NCI-H2196 treated with DMSO at 0.1 percent for 48 hours (cell line): ENCODE data around the gene GATD1.

Experiments
- DNase-seq: peaks from one replicate; lab custom pipeline; 2025; ENCODE audit not compliant: unreplicated experiment; lab: John Stamatoyannopoulos, UW

The GATD1 gene

GRCh38 chr11:782264-783174 lies 5.2 kb upstream of the GATD1 start:
- DNase-seq, result no peak

- DNase-seq, result no peak
Observed at GRCh38 chr11:779955-780532, 2.8 kb upstream of the GATD1 start.

- DNase-seq, result no peak
Observed at GRCh38 chr11:778976-779954, 2.0 kb upstream of the GATD1 start.

GRCh38 chr11:776561-777287 lies 563 bp downstream of the GATD1 start:
- DNase-seq, result no peak

GRCh38 chr11:776263-776560 lies 1.1 kb downstream of the GATD1 start:
- no peak for DNase-seq

GRCh38 chr11:774873-775592 lies 2.3 kb downstream of the GATD1 start:
- DNase-seq, result no peak

GRCh38 chr11:773830-774229 lies 3.5 kb downstream of the GATD1 start:
- DNase-seq, result no peak

- DNase-seq, result no peak
Observed at GRCh38 chr11:773425-773824, 3.9 kb downstream of the GATD1 start.

- no peak for DNase-seq
Observed at GRCh38 chr11:772429-773390, 4.6 kb downstream of the GATD1 start.

GRCh38 chr11:771617-772204 lies 5.6 kb downstream of the GATD1 start:
- no peak for DNase-seq

- DNase-seq, result no peak
Observed at GRCh38 chr11:770642-771616, 6.4 kb downstream of the GATD1 start.

GRCh38 chr11:769887-770641 lies 7.2 kb downstream of the GATD1 start:
- no peak for DNase-seq

GRCh38 chr11:767238-767637 lies 10.0 kb downstream of the GATD1 start:
- DNase-seq, result no peak

GRCh38 chr11:766936-767210 lies 10.4 kb downstream of the GATD1 start:
- DNase-seq, result no peak

- no peak for DNase-seq
Observed at GRCh38 chr11:766106-766935, 11.0 kb downstream of the GATD1 start.

- no peak for DNase-seq
Observed at GRCh38 chr11:765802-766091, 11.5 kb downstream of the GATD1 start.
